Posterior cingulate gyrus (tissue), 11 donors: ENCODE results near the gene BTBD16.
A peak's percentile ranks its signal among the peaks of the same experiment; 100 is the strongest.

ENCODE experiments used
- DNase-seq, 10 donors: peaks; one replicate each; pipeline versions ENCODE4 v3.0.0 to v3.0.0-alpha.2; 2020 to 2021; ENCODE audit warnings: mixed read lengths in 3 of 10
- intact Hi-C: fragments of 100-400 bp; cut with DNase I; formaldehyde crosslinking; loops from one replicate; pipeline ENCODE4 v1.15.1; 2023

BTBD16 gene

DNA sequence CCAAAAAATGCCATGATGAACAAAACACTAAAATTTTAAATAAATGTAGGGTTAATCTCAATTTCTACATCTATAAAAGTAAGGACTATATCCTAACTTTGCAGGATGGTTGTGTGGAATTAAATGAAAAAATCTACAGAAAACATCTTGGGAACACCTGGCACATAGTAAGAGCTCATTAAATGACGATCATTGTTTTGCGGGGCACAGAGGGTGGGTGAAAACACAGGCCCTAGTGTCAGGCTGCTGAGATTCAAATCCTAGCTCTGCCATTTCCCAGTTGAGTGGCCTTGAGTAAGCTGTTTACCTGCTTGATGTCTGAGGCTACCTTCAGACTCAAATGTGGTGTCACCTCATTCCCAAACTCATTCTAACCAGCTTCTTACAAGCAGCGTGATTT lies 35.6 kb downstream of the BTBD16 start:
- intact Hi-C loops = no loop called here
- DNase-seq = no peak

DNA sequence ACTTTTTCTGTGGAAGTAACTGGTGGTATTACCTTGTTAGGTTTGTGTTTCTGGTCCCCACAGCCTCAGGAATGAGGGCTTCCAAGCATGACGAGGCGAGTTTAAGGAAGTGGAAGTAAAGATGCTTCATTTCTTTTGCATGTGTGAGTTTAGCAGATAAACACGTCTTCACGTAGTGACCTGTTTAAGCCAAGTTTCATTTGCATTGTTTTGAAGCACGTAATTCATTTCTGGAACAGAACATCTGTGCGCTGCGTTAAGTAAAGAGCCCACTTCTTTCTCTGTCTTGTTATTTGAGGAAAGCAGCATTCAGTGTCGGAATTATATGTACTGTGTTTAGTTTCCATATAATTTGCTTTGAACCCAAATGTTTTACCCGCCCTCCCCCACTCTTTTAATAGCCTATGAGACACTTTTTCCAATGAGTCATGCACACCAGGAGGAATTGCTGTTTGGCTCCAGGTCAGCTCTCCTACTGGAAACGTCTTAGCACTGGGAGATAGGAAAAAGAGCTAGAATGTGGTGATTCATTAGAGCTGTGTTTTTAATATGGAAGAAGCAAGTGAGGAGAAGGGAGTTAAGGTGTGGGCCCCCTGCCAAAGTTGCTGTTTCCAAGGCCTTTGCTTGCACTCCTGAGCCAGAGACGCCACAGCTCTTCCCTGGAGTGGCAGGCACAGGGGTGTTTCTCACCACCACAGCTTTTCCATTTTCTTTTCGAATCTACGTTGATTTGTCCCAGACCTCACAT lies 36.7 kb downstream of the BTBD16 start:
- intact Hi-C loops = no loop called here
- peak in 4 of 10 donors; percentile 26 to 84 (median 40) for DNase-seq

DNA sequence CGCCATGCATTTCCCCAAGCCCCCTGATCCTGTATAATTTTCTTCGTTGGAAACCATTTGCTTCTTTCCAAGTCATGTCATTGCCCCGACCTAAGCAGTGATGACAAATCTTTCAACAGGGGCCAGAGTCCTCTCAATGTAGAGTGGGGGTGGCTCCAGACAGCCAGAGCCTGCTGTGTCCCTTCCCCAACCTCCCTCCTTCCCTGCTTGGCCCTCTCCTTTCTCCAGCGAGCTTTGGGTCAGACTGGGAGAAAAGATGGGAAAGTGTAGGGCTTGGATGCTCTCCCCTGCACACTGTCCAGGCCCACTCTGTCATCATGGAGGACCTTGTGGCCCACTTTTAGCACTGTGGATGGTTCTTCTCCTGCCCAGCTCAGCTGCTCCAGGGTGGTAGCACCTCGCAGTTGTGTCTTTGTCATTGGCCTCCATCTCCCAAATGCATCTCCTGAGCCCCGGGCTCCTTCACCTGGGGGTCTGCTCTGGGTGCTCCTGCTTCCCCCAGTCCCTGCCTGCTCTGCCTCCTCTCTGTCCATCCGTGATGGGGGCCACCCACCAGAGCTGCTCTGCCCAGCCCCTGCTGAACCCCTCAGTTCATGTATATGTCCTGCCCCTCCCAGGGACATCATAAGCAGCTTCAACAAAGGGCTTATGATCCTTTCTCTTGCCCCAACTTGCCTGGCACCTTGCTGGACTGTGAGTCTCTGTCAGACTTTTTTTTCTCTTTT lies 37.5 kb downstream of the BTBD16 start:
- intact Hi-C loops = no loop called here
- DNase-seq = peak in 1 of 10 donors; percentile 76

DNA sequence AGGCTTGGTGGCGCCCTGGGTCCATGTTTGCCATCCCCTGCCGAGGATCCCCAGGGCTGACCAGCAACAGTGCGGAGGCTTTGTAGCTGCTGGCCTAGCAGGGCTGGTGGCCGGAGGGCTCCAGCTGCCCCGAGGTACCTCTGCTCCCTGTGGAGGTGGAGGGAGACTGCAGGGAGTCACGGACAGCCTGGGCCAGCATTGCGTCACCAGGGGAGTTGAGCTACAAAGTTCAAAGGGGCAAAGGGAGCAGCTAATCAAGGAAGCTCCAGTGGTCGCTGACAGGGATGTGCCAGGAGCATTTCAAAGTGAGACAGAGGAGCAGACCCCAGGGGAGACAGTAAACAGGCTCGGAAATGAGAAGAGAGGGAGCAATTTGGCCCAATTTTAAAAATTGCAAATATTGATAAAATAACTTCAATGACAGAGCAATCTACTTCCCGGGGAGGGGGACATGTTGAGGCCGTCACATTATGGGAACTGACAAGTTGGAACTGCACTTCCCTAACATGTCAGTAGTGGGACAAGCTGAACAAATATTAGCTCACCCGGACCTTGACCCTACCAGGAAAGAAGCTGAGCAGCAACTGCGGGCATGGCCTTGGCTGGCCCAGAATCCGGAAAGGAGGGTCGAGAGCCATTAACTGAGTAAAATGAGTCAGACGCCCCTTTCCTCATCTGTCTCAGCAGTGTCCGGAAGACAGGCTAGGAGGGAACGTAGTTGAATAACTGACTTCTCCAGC lies 39.4 kb downstream of the BTBD16 start:
- DNase-seq = peak in 1 of 10 donors; percentile 68
- intact Hi-C loops = no loop called here

DNA sequence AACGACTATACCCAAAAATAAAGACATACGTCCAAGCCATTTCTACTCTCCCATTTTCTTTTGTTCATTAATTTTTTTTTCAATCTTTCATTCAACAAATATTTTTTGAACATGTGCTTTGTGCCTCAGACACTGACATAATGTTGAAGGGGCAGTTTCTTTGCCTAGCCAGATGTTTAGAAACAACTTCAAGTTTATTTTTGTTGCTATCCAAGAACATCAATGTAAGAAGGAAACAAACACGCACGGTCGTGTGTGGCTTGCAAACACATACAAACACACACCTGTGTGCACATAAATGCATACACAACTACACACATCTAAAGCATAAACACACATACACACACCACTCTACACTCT lies 39.9 kb downstream of the BTBD16 start:
- intact Hi-C loops = no loop called here
- DNase-seq = no peak

DNA sequence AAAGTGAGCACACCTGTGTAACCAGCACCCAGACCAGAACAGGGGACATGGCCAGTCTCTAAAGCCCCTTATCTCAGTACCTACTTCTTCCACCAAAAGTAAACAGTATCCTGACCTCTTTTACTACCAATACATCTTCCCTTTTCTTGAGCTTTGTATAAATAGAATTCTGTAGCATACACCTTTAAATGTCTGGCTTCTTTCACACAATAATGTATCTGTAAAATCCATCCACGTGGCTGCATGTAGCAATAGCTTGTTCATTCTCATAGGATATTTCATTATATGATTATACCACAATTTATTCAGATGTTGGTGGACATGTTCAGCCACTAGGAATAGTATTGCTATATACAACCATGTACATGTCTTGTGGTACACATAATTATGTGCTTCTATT lies 40.6 kb downstream of the BTBD16 start:
- no peak for DNase-seq
- intact Hi-C loops = no loop called here

DNA sequence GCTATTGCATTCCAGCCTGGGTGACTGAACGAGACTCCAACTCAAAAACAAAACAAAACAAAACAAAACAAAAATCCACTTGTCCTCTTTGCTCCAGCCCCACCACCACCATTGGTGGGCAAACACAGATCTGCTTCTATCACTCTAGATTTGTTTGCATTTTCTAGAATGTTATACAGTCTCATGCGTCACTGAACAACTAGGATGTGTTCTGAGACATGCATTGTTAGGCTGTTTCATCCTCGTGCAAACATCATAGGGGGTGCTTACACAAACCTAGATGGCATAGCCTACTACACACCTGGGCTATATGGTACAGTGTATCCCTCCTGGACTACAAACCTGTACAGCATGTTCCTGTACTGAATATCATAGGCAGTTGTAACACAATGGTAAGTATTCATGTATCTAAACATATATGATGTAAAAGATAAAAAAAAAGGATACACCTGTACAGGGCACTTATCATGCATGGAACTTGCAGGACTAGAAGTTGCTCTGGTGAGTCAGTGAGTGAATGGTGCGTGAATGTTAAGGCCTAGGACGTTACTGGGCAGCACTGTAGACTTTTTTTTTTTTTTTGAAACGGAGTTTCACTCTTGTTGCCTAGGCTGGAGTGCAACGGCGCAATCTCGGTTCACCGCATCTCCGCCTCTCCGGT lies 45.3 kb downstream of the BTBD16 start:
- intact Hi-C loops = no loop called here
- no peak for DNase-seq

DNA sequence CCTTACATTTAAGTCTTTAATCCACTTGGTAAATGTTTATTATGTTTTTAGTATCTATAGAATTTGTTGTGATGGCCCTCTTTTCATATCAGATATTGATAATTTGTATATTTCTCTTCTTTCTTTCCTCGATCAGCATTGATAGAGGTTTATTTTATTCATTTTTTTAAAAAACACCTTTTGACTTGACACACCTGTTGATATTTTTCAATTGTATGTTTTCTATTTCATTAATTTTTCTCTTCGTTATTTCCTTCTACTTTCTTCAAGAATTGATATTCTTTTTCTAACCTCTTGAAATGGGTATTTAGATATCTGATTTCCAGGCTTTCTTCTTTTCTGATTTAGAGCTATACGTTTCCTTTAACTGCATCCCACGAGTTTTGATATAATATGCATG lies 50.9 kb downstream of the BTBD16 start:
- intact Hi-C loops = no loop called here
- DNase-seq = no peak

DNA sequence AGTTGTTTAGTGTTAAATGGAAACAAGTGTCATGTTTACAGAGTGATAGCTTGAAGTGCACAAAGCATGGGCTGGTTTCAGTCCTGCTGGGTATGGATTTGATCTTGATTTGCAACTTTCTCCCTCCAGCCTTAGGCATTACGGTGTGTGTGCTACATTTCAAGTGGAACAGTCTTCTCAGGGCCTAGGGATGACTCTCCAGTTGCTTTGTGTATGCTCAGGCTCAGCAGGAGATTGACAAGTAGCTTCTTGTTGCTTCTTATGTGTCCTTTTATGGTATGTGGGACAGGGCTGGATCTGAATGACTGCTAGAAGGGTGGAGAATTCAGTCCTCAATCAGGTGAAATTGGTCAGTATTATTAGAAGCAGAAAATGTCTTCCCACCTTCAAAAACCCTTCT lies 52.1 kb downstream of the BTBD16 start:
- intact Hi-C loops = no loop called here
- no peak for DNase-seq

DNA sequence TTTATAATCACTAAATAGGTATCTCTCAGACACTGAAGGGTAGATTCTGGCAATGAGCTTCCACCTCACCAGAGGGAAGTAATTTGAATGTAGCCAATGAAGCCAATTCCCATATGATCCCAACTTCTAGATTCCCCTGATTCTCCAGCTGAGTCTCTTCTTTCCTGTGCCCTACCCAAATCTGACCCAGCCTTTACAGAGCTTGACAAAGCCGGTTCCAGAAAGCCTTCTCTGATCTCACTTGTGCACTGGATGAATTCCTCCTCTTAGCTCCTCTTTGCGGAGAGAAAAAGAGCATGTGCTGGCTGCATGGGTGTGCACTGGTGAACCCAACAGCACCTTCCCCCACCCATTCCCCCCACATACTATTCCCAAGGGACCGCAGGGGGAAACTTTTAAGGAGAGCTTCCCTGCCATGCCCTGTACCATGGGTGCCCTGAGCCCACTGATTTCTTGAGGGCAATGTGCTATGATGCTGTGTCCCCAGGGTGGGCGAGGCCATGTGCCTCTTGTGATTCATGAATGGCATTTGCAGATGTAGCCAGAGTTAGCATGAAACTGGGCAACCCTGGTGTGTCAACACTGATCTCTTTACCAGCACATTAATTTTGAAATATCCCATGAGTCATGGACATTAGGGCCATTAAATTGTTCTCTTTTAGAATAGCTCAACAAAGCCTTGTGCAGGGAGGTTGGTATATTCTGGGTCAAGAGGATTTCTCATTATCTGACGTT lies 53.0 kb downstream of the BTBD16 start:
- DNase-seq = no peak
- intact Hi-C loops = no loop called here

DNA sequence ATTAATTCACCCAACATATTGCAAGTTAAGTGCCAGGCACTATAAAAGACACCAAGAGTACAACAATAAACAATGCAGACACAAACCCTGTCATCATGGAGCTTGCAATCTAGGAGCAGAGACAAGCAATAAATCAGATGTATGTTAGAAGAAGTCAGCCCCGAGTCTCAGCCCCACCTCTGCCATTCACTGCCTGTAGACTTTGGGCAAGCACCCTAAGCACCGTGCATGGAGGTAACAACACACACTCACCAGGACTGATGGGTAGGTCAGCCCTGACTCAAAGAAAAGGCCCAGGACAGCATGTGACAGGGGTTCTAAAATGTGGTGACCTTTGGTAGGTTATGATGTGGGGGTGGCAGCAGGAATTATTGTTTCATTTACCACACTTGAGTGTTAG lies 54.1 kb downstream of the BTBD16 start:
- no peak for DNase-seq
- intact Hi-C loops = no loop called here

DNA sequence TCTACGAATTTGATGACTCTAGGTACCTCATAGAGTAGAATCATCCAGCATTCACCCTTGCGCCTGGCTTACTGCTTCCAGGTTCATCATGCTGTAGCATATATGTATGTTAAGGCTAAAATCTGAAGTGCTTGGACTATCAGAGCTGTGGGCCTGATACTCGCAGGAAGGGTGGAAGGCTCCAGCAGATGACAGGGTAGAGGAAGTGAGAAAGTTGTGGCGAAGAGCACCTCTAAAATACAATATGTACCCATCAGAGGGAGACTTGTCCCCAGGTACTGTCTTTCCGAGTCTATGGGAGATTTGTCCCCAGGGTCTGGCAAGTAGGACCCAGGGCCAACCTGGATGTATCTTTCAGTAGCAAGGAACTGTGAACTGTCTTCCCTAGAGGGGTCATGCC lies 55.3 kb downstream of the BTBD16 start:
- DNase-seq = no peak
- intact Hi-C loops = no loop called here

DNA sequence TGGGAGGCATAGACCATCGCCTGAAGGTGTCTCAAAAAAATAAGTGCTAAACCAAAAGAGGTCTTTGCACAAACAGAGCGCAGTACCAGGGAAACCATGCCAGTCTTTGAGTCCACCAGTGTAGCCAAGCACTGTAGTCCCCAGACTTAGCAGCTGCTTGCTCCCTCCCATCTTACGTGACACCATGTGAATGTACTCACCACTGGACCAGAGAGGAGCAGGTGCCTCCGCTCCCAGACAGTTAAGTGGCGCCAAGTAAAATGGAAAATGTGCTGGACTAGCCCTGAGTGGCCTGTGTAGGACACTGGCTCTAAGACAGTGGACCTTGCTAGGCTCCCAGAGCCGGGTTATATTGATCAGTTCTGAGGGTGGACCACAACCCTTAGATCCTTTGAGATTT lies 55.7 kb downstream of the BTBD16 start:
- DNase-seq = no peak

DNA sequence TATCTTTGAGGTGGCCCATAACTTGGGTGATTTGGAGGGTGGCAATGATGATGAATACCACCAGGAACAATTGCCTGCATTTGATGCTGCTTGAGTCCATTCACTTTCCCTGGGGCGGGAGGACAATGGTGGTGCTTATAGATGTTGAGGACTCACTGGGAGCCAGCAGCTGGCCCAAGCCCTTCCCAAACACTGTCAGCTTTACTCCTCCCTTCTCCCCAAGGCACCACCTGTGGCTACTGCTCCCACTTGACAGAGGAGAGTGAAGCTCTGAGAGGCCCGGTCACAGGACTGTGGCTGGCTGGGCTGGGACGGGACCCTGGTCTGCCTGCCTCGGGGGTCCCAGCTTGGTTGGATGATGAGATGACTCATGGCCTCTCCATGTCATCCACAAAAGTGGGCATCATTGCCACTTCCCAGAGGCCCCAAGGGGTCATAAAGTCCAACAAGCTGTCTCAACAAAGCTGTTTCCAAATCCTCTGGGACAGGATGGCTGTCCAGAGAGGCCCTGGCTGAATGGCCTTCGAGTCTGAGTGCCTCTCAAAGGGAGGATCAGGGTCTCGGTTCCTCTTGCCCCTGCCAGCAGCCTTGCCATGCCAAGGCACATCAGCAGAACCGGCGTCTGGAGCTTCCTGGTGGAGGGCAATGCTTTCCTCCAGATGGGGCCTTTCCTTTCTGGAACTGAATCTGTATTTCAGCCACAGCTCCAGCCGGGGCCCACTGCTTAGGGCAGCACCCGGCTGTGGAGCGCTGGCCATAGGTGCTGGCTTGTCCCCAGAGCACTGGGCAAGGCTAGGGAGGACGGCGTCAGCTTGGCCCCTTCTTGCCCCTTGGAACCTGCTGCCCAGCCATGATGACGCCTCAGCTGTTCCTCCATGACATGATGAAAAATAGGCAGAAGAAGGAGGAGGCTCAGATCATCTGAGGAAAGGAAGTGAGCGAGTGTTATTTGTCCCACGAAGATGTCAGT lies 56.4 kb downstream of the BTBD16 start:
- no peak for DNase-seq
- intact Hi-C loops = no loop called here

More for the DNA sequence above, 55.7 kb downstream of the BTBD16 start:
- intact Hi-C loops = no loop called here

DNA sequence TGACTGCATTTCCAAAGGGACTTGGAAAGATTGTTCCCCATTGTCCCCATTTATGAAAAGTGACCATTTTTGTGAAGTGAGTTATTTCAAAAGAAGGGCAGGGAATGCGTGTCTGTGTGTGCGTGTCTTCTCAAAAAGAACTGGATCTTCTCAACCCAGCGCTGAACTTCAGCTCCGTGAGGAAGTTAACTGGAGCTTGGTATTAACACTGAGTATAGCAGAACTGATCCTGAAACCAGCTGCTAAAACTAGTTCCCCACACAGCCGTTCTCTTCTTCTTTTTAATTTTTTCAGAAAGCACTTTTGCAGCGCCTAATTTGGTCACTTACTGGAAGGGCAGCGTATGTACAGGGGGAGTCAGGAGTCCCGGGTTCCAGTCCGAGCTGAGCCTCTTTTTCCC lies 57.6 kb downstream of the BTBD16 start:
- DNase-seq = no peak
- intact Hi-C loops = no loop called here

DNA sequence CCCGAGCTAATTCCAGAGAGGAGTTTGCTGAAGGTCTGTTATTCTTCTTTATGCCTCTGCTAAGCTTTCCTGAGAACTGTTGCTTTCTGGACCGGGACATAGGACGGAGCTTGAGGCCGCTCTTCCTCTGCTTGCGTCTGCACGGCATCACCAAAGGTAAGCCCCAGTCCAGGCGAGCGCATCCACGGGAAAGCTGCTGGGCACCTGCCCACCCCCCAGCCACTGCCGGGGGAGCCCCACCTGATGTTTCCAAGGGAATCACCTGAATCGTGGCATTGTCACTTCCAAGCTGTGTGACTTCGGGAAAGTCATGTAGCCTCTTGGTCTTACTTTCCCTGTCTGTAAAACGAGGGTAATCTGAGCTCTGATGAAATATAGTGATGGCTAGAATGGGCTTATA lies 58.3 kb downstream of the BTBD16 start:
- DNase-seq = no peak
- intact Hi-C loops = no loop called here

DNA sequence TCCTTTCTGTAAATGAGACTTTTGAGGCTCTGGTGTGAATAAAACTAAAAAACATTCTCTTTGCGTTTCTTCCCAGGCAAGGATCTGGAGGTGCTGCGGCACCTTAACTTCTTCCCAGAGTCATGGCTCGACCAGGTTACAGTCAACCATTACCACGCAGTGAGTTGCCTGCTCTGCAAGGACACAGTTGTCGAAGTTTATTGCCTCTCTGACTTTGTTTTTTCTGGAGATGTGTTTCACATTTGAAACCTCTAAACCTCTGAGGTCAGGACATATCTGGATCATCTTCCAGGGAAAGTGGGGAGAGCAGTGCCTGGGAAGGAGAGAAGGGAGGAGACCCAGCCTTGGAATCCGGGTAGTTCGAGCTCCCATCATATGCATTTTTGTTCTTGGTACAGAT lies 60.0 kb downstream of the BTBD16 start:
- no peak for DNase-seq
- intact Hi-C loops = no loop called here

DNA sequence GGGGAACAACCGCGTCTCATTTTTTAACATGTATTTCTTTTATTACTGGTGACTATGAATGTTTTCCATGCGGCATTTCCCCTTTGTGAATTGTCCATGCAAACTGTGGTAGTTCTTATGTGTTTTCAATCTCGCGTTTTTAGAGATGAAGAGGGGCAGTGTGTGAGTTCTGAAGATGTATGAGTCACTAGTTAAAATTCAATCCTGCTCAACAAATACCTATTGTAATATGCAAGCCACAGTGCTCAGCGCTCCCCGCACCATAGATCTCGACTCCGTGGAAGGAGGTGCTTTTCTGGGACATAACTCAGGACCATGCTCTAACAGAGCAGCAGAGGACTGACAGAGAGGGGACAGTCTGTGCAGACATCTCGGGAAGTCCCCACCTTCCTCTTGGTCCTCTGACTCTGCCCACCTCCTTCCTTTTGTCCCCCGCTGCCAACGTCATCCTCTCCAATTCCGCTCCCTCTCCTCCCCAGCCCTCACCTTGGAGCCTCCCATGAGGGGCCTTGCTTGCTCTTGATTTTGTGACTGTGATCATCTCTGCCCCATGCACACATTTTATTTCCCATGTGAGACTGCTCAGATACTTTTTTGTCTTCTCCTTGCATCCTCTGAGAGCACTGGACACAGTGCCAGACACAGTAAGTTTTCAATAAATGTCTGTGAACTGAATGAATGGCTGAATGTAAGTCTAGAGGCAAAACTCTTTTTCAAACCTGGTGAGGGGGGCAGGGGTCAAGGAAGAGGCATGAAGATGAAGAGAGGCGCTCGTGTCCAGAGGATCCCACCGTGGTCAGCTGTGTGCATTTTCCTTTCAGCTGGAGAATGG lies 60.7 kb downstream of the BTBD16 start:
- intact Hi-C loops = no loop called here
- DNase-seq = peak in 4 of 10 donors; percentile 23 to 91 (median 45)
